Activated CD4-positive, alpha-beta T cell treated with anti-CD3 and anti-CD28 coated beads, Interleukin-2, amount 50 U/mL, for 24 hours (primary cell): ENCODE data around the gene CENPO.

Experiments used
- DNase-seq, 2 donors: peaks; one replicate each; pipeline ENCODE4 v3.0.0-alpha.2; 2020; ENCODE audit warnings: low read depth in 1 of 2, low spot score in 1 of 2

CENPO gene

GRCh38 chr2:24792874-24793760 is at the start of gene CENPO, which contains the start of gene PTRHD1:
TSS of gene CENPO (plus strand) at chr2:24793425. CDS start at chr2:24793920, 495 bp downstream.
TSS of gene PTRHD1 (minus strand) at chr2:24793391. CDS start at chr2:24793377, 14 bp downstream.
- DNase-seq, result peak; percentile 89 to 93

GRCh38 chr2:24743924-24744323 is 49.3 kb upstream of the CENPO start:
- DNase-seq, result no peak

DNA sequence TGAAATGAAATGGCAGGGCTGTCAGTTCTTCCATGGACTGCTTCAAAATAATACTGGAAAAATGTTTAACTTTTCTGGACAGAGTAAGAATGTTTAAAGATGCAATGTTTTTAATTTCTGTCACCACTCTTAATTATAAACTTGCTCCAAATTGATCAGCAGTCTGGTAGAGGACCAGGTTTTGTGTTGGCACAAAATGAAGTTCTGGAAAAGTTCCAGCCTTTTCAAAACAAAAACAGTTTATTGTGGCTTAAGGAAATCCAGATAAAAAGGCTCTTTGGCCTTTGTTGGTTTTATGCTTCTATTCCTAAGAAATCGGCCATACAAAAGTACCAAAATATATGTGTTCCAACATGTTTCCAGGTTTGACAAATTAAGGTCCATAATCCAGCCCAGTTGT is 48.9 kb upstream of the CENPO start:
- DNase-seq, result no peak

DNA sequence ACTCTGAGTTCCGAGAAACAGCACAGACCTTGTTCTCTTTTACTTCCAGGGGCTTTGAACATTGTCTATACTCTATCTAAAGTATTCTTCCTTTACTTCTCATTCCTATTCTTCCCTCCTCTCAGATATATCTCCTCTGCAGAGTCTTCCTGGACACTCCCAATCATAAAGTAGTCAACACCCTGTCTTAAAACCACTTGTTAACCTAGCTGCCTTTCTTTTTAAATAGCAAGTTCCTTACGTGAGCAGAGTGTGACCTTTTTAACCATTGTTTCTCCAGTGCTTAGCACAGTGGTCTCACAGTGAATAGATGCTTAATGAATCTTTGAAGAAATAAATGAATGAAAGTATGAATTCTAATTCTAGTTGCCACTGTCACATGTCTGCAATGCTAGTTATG is 47.4 kb upstream of the CENPO start:
- no peak for DNase-seq

DNA sequence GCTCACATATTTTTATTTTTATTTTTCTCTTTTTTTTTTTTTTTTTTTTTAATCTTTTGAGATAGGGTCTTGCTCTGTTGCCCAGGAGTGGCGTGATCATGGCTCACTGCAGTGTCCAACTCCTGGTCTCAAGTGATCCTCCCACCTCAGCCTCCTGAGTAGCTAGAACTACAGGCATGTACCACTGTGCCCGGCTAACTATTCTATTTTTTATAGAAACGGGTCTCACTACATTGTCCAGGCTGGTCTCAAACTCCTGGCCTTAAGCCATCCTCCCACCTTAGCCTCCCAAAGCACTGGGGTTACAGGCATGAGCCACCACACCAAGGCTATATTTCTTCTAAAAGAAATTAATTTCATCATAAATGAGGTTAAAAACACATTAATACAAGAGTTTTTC is 45.9 kb upstream of the CENPO start:
- DNase-seq, result no peak

DNA sequence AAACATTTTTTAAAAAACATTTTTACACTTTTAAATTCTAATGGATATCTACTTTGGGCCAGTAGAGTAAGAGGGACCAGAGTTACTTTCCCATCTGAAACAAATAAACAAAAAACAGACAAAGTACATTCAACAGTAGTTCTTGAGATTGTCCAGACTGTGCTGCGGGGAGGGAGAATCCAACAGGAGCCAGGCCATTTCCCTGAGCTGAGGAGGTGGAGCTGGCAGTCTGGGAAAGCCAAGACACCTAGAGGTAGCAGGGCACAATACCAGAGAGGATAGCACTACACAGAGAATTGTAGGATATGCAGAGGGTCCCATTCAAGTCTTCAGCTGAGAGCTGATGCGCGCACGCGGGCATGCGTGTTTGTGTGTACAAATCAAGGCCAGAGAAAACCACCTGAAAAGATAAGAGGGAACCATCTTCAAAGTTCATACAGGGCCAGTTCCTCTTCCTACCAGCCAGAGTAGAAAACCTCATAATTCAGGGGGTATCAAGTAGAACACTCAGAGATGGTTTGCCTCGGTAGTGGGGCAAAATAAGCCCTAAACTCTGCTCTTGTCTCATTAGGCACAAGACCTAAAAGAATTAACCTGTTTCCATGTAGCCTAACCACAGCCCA is 44.0 kb upstream of the CENPO start:
- DNase-seq, result no peak

DNA sequence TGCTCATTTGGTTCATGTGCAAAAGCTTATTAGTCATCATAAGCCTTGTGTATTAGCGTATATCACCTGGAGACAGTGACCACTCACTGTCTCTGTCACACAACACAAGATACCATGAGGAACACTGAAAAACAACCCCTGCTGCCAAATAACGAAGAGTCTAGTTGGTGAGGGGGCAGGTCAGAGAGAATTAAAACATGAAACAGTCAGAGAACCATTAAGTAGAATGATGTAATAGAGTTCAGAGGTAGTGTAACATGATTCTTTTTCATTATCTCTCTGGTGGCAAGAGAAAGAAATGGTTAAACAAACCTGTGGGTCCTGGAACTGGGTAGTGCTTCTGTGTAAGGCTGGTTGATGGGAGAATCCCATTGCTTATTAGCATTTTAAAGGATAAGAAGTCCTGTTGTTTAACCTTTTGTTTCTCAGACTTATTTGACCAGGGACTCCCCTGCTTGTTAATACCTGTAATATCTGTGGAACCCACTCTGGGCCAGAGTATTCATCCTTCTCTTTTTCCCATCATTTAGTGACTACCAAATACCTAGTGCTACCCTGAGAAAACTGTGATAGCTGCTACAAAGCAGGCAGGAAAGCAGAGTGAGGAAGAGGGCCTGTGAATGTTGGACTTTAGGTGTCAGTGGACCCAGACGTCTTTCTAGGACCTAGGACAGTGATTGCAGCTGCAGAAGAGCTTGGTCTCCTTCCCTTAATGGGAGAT is 38.1 kb upstream of the CENPO start:
- DNase-seq, result no peak

DNA sequence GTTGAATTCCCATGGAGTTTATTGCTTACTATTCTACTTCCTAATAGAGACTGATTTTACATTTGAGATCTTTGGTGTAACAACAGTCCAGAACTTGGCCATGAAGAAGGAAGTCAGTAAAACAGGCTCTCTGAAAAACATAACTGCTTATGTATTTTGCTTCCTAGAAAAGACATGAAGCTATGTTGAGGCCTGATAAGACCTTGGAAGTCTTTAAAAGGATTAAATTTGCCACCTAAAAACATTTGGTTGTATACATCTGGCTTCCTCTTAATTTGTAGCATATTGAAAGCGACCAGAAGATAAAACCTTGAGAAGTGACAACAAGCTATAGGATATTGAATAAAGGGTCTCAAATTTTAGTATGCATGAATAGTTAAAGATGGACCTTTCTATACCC is 36.4 kb upstream of the CENPO start:
- DNase-seq, result no peak

DNA sequence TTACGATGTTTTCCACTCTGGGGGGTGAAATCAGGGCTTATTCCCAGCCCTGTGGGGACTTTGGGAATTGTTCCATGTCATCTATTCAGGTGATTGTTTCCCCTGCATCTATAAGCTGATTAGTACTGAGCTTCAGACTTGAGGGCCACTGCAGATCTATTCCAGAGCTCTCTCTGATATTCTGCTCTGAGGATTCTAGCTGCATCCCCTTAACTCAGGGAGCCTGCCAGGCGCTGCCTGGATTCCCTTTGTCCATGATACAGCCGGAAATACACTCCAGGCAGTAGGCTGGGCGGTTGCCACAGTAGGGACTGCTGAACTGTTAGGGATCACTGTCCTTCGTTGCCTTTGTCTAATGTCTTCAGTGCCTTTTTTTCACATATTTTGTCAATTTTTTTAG is 31.4 kb upstream of the CENPO start:
- DNase-seq, result no peak

DNA sequence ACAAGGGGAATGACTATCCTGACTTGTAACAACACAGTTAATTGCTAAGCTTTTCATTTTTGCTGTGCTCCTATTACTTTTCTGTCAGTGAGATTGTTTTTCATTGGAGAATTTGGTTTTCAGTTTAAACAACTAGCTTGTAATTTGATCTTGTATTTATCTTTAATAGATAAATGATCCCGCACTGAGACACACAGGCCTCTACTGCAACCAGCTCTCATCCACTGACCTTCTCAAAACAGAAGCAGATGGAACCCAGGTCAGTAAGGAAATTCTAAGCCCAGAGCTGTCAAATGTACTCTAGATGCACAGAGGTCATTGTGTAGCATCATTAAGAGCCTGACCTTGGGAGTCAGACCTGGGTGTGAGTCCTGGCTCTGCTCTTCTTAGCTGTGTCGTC is 30.7 kb upstream of the CENPO start:
- no peak for DNase-seq

GRCh38 chr2:24763843-24764242 is 29.4 kb upstream of the CENPO start:
- no peak for DNase-seq

- no peak for DNase-seq
These were observed 26.6 kb upstream of the CENPO start for GRCh38 chr2:24766609-24767008.

DNA sequence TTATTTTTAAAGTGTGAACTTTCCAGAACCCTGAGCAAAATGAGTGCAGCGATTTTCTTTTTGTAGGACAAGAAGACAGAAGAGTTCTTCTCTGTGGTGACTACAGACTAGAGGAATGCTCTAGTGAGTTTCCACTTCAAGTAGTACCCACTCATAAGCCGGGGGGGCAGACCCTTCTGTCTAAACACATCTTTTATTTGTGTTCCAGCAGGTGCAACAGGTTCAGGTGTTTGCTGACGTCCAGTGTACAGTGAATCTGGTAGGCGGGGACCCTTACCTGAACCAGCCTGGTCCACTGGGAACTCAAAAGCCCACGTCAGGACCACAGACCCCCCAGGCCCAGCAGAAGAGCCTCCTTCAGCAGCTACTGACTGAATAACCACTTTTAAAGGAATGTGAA is 25.2 kb upstream of the CENPO start:
- no peak for DNase-seq

GRCh38 chr2:24768601-24769000 is 24.6 kb upstream of the CENPO start:
- DNase-seq, result no peak

DNA sequence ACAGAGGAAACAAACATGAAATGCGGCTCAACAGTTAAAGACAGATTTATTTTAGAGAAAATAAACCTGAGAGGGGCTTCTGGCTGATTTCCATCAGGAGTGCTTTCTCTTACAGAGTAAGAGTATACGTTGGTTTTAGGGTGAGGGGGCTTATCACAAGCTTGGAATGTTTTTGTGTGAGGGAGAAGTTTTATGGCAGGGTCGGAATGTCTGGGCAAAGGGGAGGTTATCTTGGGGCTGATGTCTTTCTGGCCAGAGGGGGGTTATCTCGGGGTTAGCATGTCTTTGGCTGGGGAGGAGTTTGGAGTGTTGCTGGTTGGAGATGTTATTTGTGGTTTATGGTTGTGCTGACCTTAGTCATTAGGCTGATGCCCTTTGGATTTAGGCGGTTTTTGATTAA is 22.2 kb upstream of the CENPO start:
- DNase-seq, result no peak

- no peak for DNase-seq
These were observed 21.2 kb upstream of the CENPO start for GRCh38 chr2:24771764-24772586.

- DNase-seq, result no peak
These were observed 18.9 kb upstream of the CENPO start for GRCh38 chr2:24774373-24774772.

- no peak for DNase-seq
These were observed 14.1 kb upstream of the CENPO start for GRCh38 chr2:24779116-24779515.

DNA sequence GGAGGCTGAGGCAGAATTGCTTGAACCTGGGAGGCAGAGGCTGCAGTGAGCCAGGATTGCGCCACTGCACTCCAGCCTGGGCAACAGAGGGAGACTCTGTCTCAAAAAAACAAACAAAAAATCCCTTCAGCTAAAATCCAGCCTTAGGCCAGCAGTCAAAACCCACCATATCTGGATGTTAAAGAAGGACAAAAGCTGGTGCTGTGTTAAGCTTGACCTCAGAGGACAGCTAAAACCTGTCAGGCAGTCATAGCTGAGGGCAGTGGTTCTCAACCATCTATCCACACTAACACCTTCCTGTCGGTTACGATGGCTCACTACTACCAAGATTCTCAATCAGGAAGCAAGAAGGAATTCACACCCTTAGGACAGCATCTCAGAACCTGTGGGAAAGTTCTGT is 9.6 kb upstream of the CENPO start:
- no peak for DNase-seq

DNA sequence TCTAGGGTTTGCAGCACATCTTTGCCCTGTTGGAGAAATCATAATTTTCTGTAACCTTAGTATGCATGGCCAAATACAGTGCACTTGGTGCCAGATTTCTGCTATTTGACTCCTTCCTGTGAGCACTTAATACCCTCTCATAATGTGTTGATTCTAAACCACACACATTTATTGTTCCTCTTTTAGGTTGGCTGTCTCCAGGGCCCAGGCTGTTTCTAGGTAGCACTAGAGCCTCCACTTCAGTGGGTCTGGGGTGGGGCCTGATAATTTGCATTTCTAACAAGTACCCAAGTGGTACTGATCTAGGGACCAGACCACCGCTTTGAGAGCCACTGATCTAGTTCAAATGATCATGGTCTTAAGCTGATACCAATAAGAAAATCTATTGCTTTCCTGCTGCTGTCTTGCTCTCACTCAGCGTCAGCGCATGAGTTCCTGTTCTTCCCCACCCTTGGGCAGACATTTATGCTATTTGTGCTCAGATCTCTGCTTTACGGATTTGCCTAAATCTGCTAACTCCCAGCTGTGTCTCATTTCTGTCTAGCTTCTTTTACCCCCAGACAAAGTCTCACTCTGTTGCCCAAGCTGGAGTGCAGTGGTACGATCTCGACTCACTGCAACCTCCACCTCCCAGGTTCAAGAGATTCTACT is 7.4 kb upstream of the CENPO start:
- no peak for DNase-seq

- DNase-seq, result no peak
These were observed 5.7 kb upstream of the CENPO start for GRCh38 chr2:24787532-24787931.
